WTC11 (cell line): ENCODE data around the gene ATG5.

ENCODE experiments used
- MYBL2 ChIP-seq: sonication (generic); formaldehyde crosslinking; IDR thresholded peaks from 2 replicates; pipeline ENCODE4 v1.8.1; 2023; ENCODE audit warnings: mild to moderate bottlenecking, moderate library complexity, missing genetic modification reagents
- TP53 ChIP-seq: sonication (generic); formaldehyde crosslinking; IDR thresholded peaks from 2 replicates; pipeline ENCODE4 v1.8.1; 2023; ENCODE audit warnings: mild to moderate bottlenecking, missing genetic modification reagents
- ZNF232 ChIP-seq: sonication (generic); formaldehyde crosslinking; IDR thresholded peaks from 2 replicates; pipeline ENCODE4 v1.8.0; 2022; ENCODE audit warnings: mild to moderate bottlenecking, missing genetic modification reagents
- ZNF317 ChIP-seq: sonication (generic); formaldehyde crosslinking; IDR thresholded peaks from 2 replicates; pipeline ENCODE4 v1.8.1; 2023; ENCODE audit warnings: low read depth, mild to moderate bottlenecking, moderate library complexity, missing genetic modification reagents, borderline replicate concordance
- TF ChIP-seq, protein P1 (sequence below): fragments of 200-600 bp; IDR thresholded peaks from 2 replicates; pipeline ENCODE4 v1.8.0; 2022; ENCODE audit warnings: antibody characterized with exemption
- TF ChIP-seq, protein P2 (sequence below): sonication (generic); formaldehyde crosslinking; conservative IDR thresholded peaks from 2 replicates; pipeline ENCODE4 v1.8.1; 2023; ENCODE audit warnings: mild to moderate bottlenecking, low read depth, missing genetic modification reagents, moderate library complexity

DNA sequence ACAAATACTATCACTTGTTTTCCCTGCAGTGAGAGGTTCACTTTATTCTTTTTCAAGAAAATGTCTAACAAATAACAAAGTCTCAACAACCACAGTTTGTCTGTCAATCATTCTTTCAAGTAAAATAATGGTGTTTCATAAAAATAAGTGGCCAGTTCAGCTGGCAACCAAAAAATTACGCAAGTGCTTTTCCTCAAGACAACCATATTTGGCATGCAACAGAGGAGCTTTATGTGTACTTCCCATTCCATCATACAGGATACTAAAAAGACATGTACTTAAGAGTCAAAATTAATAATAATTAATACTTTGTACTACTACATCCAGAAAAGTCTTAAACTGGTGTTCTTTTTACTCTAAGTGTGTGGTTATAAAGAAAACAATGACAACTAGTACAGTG is 34.6 kb downstream of the ATG5 start:
- TF ChIP-seq, protein P1, sequence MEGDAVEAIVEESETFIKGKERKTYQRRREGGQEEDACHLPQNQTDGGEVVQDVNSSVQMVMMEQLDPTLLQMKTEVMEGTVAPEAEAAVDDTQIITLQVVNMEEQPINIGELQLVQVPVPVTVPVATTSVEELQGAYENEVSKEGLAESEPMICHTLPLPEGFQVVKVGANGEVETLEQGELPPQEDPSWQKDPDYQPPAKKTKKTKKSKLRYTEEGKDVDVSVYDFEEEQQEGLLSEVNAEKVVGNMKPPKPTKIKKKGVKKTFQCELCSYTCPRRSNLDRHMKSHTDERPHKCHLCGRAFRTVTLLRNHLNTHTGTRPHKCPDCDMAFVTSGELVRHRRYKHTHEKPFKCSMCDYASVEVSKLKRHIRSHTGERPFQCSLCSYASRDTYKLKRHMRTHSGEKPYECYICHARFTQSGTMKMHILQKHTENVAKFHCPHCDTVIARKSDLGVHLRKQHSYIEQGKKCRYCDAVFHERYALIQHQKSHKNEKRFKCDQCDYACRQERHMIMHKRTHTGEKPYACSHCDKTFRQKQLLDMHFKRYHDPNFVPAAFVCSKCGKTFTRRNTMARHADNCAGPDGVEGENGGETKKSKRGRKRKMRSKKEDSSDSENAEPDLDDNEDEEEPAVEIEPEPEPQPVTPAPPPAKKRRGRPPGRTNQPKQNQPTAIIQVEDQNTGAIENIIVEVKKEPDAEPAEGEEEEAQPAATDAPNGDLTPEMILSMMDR: no peak
- TF ChIP-seq TP53 (CRISPR knock-in tag): no peak
- TF ChIP-seq MYBL2 (CRISPR knock-in tag): no peak
- TF ChIP-seq ZNF317 (CRISPR knock-in tag): no peak
- TF ChIP-seq, protein P2, sequence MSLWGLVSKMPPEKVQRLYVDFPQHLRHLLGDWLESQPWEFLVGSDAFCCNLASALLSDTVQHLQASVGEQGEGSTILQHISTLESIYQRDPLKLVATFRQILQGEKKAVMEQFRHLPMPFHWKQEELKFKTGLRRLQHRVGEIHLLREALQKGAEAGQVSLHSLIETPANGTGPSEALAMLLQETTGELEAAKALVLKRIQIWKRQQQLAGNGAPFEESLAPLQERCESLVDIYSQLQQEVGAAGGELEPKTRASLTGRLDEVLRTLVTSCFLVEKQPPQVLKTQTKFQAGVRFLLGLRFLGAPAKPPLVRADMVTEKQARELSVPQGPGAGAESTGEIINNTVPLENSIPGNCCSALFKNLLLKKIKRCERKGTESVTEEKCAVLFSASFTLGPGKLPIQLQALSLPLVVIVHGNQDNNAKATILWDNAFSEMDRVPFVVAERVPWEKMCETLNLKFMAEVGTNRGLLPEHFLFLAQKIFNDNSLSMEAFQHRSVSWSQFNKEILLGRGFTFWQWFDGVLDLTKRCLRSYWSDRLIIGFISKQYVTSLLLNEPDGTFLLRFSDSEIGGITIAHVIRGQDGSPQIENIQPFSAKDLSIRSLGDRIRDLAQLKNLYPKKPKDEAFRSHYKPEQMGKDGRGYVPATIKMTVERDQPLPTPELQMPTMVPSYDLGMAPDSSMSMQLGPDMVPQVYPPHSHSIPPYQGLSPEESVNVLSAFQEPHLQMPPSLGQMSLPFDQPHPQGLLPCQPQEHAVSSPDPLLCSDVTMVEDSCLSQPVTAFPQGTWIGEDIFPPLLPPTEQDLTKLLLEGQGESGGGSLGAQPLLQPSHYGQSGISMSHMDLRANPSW (CRISPR knock-in tag): no peak
- TF ChIP-seq ZNF232 (CRISPR knock-in tag): no peak
